DMS79 treated with DMSO at 0.1 percent for 48 hours (cell line): ENCODE results near the gene EFNB2.

ENCODE experiments used
- DNase-seq: peaks from one replicate; lab custom pipeline; 2025; lab: John Stamatoyannopoulos, UW

The EFNB2 gene

DNA sequence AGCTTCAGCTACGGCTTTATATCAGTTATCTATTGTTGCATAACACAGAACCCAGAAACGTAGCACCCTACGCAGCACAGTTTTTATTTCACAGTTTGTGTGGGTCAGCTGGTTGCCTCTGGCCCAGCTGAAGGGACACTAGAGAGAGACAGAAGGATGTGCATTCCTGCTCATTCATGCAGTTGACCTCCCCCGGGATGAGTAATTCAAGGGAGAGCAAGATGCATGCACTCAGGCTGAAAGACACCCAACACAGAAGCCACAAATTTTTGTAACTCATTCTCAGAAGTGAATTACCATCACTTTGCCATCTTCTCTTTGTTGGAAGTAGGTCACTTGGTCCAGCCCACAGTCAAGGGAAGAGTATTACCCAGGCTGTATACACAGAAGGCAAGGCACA, 89.5 kb downstream of the EFNB2 start:
- no peak for DNase-seq

DNA sequence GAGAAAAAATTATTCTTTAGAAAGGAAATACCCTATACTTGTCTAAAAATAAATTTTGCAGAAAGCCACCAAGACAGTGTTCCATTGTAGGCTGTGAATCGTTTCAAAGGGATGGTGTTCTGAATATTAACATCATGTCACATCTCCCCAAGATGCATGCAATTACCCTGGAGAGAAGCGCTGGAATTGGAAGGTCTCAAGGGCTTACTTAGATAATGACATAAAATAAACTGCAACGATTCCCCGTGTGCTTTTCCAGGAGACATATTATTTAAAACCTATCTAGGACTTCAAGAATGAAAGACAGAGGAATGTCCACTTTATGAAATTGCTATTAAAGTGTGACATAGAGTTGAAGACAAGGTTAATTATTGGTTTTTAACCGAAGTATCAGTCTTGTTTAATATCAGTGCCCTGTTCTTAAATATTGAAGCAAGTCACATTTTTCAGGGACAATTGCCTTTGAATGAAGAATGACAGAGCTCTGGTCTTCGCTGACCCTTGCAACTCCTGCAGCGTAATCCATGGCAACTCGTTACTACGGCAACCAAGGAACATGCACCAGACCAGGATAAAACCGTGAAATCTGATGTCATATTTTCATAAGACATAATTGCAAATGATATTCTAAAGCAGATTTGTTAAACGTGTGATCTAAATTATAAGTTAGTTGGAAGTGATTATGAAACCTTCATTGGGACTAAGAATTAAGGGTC, 91.7 kb downstream of the EFNB2 start:
- no peak for DNase-seq

DNA sequence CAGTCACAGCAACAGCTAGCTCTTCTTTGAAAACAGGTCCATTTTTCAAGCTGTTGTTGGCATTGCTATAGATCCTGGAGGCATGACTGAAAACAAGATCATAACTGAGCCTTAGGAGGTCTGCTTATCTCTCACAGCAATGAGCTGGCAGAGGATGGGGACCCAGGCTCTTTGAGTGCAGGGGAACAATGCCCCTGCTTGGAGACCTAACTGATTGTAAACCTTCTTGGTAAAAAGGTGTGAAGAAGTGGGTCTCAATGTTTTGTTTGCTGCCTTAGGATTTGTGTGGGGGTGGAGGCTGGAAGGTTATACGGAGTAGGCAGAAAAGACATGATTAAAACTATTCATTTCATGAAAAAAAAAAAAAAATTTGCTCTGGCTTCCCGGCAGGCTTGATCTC, 94.6 kb downstream of the EFNB2 start:
- DNase-seq = no peak
